ENCODE measurements around the gene C1orf50. TPM values are rescaled to one million over a fixed set of nuclear protein-coding genes. Genes with fewer than 3 reads are reported as not detected.

C1orf50 gene
- total RNA-seq, 1 experiment from 2014 or later: 8.3 TPM

DNA sequence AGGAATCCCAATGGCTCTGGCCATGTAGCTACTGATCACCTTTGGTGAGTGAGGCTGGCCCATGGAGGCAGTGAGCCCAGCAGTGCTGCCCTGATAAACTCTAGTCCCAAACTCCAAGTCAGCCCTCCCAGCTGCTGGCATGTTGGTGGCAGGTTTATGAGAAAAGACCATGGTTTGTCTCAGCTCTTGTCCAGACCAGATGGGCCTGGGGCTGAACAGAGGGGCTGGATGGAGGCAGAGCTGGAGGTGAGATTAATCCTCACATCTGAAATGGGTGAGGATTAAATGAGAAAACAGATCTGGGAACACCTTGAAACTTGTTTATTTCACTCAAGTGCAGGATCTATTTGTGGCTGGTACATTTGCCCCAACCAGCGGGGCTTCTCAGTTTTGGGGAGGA, 21.0 kb downstream of the C1orf50 start:
- no peak overlapping the region for H3K4me3 ChIP-seq
- no TSS peak for BruUV-seq (replicated peaks)
- H3K27me3 ChIP-seq (ENCODE audit: insufficient read depth, low read depth): no peaks in the 10 kb centered on the region
- H4K20me1 ChIP-seq (ENCODE audit: insufficient read depth): no peaks in the 10 kb centered on the region
- no peaks in the 10 kb centered on the region for H3F3A ChIP-seq (ENCODE audit: insufficient read depth, low read depth)
- no peak overlapping the region for H3K27ac ChIP-seq
- H3K4me1 ChIP-seq (replicated peaks; ENCODE audit: insufficient read depth): no peaks in the 10 kb centered on the region
- no peaks in the 10 kb centered on the region for H3K36me3 ChIP-seq (ENCODE audit: low read depth)
- TF ChIP-seq, protein P1, sequence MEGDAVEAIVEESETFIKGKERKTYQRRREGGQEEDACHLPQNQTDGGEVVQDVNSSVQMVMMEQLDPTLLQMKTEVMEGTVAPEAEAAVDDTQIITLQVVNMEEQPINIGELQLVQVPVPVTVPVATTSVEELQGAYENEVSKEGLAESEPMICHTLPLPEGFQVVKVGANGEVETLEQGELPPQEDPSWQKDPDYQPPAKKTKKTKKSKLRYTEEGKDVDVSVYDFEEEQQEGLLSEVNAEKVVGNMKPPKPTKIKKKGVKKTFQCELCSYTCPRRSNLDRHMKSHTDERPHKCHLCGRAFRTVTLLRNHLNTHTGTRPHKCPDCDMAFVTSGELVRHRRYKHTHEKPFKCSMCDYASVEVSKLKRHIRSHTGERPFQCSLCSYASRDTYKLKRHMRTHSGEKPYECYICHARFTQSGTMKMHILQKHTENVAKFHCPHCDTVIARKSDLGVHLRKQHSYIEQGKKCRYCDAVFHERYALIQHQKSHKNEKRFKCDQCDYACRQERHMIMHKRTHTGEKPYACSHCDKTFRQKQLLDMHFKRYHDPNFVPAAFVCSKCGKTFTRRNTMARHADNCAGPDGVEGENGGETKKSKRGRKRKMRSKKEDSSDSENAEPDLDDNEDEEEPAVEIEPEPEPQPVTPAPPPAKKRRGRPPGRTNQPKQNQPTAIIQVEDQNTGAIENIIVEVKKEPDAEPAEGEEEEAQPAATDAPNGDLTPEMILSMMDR (conservative IDR thresholded peaks at IDR 0.05): no peak
- TF ChIP-seq EZH2 (IDR thresholded peaks at IDR 0.05; ENCODE audit: low read depth): no peak
- no peaks in the 10 kb centered on the region; the same call in 1 of the 2 replicates for H3K9me2 ChIP-seq (ENCODE audit: insufficient read depth)
- intact Hi-C loops (cut with micrococcal nuclease; ENCODE audit: unreplicated experiment): no loop called here
- no peaks in the 10 kb centered on the region for H3K79me2 ChIP-seq (ENCODE audit: low read depth)
- ChIA-PET POLR2A (ENCODE audit: unreplicated experiment) (no interaction called here), CTCF (interaction anchor here (0.5 kb wide), 1 partner anchor 52 kb away, joined by 3 read pairs; no protein-coding TSS in a partner anchor)
- H3K9me3 ChIP-seq (ENCODE audit: insufficient read depth, low read depth): no peaks in the 10 kb centered on the region
- no peak overlapping the region for H2AFZ ChIP-seq
- DNase-seq: no peak
- H3K4me2 ChIP-seq: no peak overlapping the region

DNA sequence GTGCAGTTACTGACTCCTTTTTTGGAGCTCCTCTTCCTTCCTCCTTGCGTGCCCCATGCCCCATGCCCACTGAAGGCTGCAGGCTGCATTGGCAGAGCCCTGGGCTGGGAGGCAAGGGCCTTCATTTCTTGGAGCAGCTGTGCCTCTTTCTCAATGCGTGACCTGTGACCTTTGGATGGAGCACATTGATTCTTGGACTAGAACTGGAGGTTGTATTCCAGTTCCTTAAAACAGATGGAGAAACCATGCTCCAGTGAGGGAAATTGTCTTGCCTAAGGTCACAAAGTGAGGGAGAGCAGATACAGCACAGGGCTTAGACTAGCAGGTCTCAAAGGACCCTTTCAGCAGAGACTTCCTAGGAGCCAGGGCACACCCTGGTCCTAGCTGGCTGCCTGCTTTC, 26.8 kb downstream of the C1orf50 start:
- intact Hi-C loops (cut with micrococcal nuclease; ENCODE audit: unreplicated experiment): no loop called here
- DNase-seq: no peak
- Histone ChIP-seq H3K4me3 (no peak overlapping the region), H3F3A (ENCODE audit: insufficient read depth, low read depth) (no peaks in the 10 kb centered on the region), H3K9me2 (ENCODE audit: insufficient read depth) (no peaks in the 10 kb centered on the region; the same call in 1 of the 2 replicates), H3K79me2 (ENCODE audit: low read depth) (no peaks in the 10 kb centered on the region), H4K20me1 (ENCODE audit: insufficient read depth) (no peaks in the 10 kb centered on the region), H3K9me3 (ENCODE audit: insufficient read depth, low read depth) (no peaks in the 10 kb centered on the region), H3K27ac (no peak overlapping the region), H3K36me3 (ENCODE audit: low read depth) (no peaks in the 10 kb centered on the region), H2AFZ (no peak overlapping the region), H3K27me3 (ENCODE audit: insufficient read depth, low read depth) (no peaks in the 10 kb centered on the region), H3K4me2 (no peak overlapping the region), H3K4me1 (replicated peaks; ENCODE audit: insufficient read depth) (no peaks in the 10 kb centered on the region)
- POLR2A ChIA-PET (ENCODE audit: unreplicated experiment): no interaction called here
- TF ChIP-seq, protein P1 (conservative IDR thresholded peaks at IDR 0.05): no peak
- no peak for TF ChIP-seq EZH2 (IDR thresholded peaks at IDR 0.05; ENCODE audit: low read depth)
- no TSS peak for BruUV-seq (replicated peaks)
- CTCF ChIA-PET: no interaction called here

DNA sequence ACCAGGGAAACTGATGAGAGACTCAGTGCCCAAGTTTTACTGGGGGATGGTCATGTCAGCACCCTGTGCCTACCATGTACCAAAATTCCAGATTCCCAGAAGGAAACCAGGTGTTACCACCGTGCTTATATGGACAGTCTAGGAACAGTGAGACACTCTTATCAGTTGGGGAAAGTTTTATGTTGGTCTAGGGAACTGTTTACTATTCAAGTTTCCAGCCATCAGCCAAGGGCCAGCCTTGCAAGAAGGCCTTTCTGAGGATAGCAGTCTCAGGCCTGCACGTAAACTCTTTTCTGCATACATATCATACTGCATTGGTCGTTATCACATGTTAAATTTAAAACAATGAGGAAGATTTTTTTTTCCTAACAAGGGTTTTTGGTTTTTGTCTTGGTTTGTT, 30.4 kb downstream of the C1orf50 start:
- CTCF ChIA-PET: interaction anchor here (0.6 kb wide), 1 partner anchor 193 kb away, joined by 3 read pairs; no protein-coding TSS in a partner anchor
- H3K9me2 ChIP-seq (ENCODE audit: insufficient read depth): no peaks in the 10 kb centered on the region
- POLR2A ChIA-PET (ENCODE audit: unreplicated experiment): interaction anchor here (0.5 kb wide), 1 partner anchor 15 kb away, joined by 9 read pairs; no protein-coding TSS in a partner anchor
- H3K9me3 ChIP-seq (ENCODE audit: insufficient read depth, low read depth): no peaks in the 10 kb centered on the region
- no peak overlapping the region for H3K4me3 ChIP-seq
- TF ChIP-seq EZH2 (IDR thresholded peaks at IDR 0.05; ENCODE audit: low read depth): no peak
- TF ChIP-seq, protein P1 (conservative IDR thresholded peaks at IDR 0.05): no peak
- H3K4me1 ChIP-seq (replicated peaks; ENCODE audit: insufficient read depth): no peaks in the 10 kb centered on the region
- no peak for DNase-seq
- H3K4me2 ChIP-seq: no peak overlapping the region
- H2AFZ ChIP-seq: no peak overlapping the region
- H3K79me2 ChIP-seq (ENCODE audit: low read depth): no peaks in the 10 kb centered on the region
- no peaks in the 10 kb centered on the region for H4K20me1 ChIP-seq (ENCODE audit: insufficient read depth)
- H3K27ac ChIP-seq: no peak overlapping the region
- H3K36me3 ChIP-seq (ENCODE audit: low read depth): no peaks in the 10 kb centered on the region
- no peaks in the 10 kb centered on the region for H3F3A ChIP-seq (ENCODE audit: insufficient read depth, low read depth)
- BruUV-seq (replicated peaks): no TSS peak
- intact Hi-C loops (cut with micrococcal nuclease; ENCODE audit: unreplicated experiment): no loop called here
- no peaks in the 10 kb centered on the region for H3K27me3 ChIP-seq (ENCODE audit: insufficient read depth, low read depth)

All from PC-9 (cell line).